IPS DF 19.7 (cell line): ENCODE measurements around the gene TPTE.
"Not testable (repeated sequence)": the region's sequence is repeated elsewhere in the genome, so short reads cannot be mapped to it uniquely, and the experiment has no call there.

Source experiments
- DNase-seq: peaks from one replicate; pipeline ENCODE4 v3.0.0-alpha.2; 2013; ENCODE audit warnings: low read depth, low spot score

Gene TPTE

GRCh38 chr21:10521091-10521598, at the start of gene TPTE:
TPTE (plus strand) TSS chr21:10521583; CDS start chr21:10538724, 17,141 bp downstream.
- no peak for DNase-seq

- DNase-seq, result not testable (repeated sequence)
These were observed 49.4 kb upstream of the TPTE start for GRCh38 chr21:10471999-10472398.

GRCh38 chr21:10477794-10478193, 43.6 kb upstream of the TPTE start:
- DNase-seq, result not testable (repeated sequence)

- not testable (repeated sequence) for DNase-seq
These were observed 41.5 kb upstream of the TPTE start for GRCh38 chr21:10479875-10480274.

GRCh38 chr21:10484864-10485263, 36.5 kb upstream of the TPTE start:
- not testable (repeated sequence) for DNase-seq

GRCh38 chr21:10490453-10490852, 30.9 kb upstream of the TPTE start:
- DNase-seq, result not testable (repeated sequence)

GRCh38 chr21:10511116-10511515, 10.3 kb upstream of the TPTE start:
- no peak for DNase-seq

GRCh38 chr21:10516889-10517288, 4.5 kb upstream of the TPTE start:
- not testable (repeated sequence) for DNase-seq

GRCh38 chr21:10517904-10518303, 3.5 kb upstream of the TPTE start:
- not testable (repeated sequence) for DNase-seq

GRCh38 chr21:10521835-10522500, 585 bp downstream of the TPTE start:
- DNase-seq, result not testable (repeated sequence)

- DNase-seq, result no peak
These were observed 18.6 kb downstream of the TPTE start for GRCh38 chr21:10539956-10540355.

- not testable (repeated sequence) for DNase-seq
These were observed 23.0 kb downstream of the TPTE start for GRCh38 chr21:10544376-10544775.

- DNase-seq, result not testable (repeated sequence)
These were observed 26.5 kb downstream of the TPTE start for GRCh38 chr21:10547868-10548267.

- not testable (repeated sequence) for DNase-seq
These were observed 27.1 kb downstream of the TPTE start for GRCh38 chr21:10548331-10548954.

- DNase-seq, result not testable (repeated sequence)
These were observed 49.4 kb downstream of the TPTE start for GRCh38 chr21:10570803-10571202.

- not testable (repeated sequence) for DNase-seq
These were observed 53.3 kb downstream of the TPTE start for GRCh38 chr21:10574531-10575310.

- DNase-seq, result no peak
These were observed 53.9 kb downstream of the TPTE start for GRCh38 chr21:10575311-10575667.

GRCh38 chr21:10578910-10579309, 57.5 kb downstream of the TPTE start:
- not testable (repeated sequence) for DNase-seq

GRCh38 chr21:10589115-10589514, 67.7 kb downstream of the TPTE start:
- not testable (repeated sequence) for DNase-seq

- DNase-seq, result not testable (repeated sequence)
These were observed 85.7 kb downstream of the TPTE start for GRCh38 chr21:10607074-10607473.

GRCh38 chr21:10614285-10614684, 92.9 kb downstream of the TPTE start:
- not testable (repeated sequence) for DNase-seq

- not testable (repeated sequence) for DNase-seq
These were observed 94.7 kb downstream of the TPTE start for GRCh38 chr21:10616061-10616460.
